OCI-LY7 (cell line): ENCODE measurements around the gene SLAMF1.

ENCODE experiments used
- CTCF ChIP-seq: fragments of 200-600 bp; sonication (generic); conservative IDR thresholded peaks from 2 replicates; pipeline ENCODE4 v1.5.1; 2014; ENCODE audit warnings: mild to moderate bottlenecking, antibody characterized with exemption, low read length, moderate library complexity, mixed read lengths
- EZH2phosphoT487 ChIP-seq: fragments of 200-600 bp; sonication (generic); IDR thresholded peaks from 2 replicates; pipeline ENCODE4 v1.6.1; 2018; ENCODE audit warnings: low read depth, borderline replicate concordance, mild to moderate bottlenecking, mixed run types, antibody characterized with exemption, low read length, moderate library complexity, mixed read lengths

- TF ChIP-seq CTCF (no peak), EZH2phosphoT487 (no peak)
These were observed 49.8 kb downstream of the SLAMF1 start for GRCh38 chr1:160597051-160597450.
